Superior temporal gyrus (tissue), 1 donor: ENCODE results near the gene PRMT1.
A peak's percentile ranks its signal among the peaks of the same experiment; 100 is the strongest.
"Not testable (repeated sequence)": the region's sequence is repeated elsewhere in the genome, so short reads cannot be mapped to it uniquely, and the experiment has no call there.

Source experiments
- DNase-seq: peaks from one replicate; pipeline ENCODE4 v3.0.0-alpha.2; 2016; ENCODE audit errors: extremely low spot score

Gene PRMT1

DNA sequence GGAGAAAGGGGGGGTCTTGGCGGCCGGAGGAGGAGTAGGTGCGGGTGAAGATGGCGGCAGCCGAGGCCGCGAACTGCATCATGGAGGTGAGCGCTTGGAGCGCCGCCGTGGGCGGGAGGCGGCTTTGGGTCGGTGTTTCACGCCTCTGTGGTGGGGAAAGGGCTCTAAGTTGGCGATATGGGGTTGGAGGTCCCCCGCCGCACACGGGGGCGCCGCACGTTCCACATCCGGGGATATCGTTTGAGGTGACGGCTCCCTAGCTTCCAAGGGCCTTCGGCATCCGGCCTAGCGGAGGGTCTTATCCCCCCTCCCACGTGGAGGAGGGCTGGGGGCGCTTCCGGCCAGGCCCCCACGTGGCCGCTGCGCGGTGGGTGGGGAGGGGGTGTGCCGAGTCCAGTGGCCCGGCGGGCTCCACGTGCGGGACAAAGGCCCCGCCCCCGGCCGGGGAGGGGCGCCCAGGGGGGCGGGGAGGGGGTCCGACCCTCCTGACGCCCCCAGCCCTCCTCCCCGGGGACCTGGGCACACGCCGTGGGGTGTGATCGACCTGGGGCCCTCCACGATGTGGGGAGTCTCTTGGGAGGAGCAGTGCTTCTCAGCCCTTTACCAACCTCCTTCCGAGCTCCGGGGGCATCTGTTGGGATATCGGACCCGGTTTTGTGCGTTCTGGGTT is at the start of gene PRMT1:
Gene PRMT1, plus strand, starts transcription at position 41 of the 670 bp plus-strand sequence. Its CDS starts 10 bp downstream, at position 51.
- DNase-seq, result no peak

DNA sequence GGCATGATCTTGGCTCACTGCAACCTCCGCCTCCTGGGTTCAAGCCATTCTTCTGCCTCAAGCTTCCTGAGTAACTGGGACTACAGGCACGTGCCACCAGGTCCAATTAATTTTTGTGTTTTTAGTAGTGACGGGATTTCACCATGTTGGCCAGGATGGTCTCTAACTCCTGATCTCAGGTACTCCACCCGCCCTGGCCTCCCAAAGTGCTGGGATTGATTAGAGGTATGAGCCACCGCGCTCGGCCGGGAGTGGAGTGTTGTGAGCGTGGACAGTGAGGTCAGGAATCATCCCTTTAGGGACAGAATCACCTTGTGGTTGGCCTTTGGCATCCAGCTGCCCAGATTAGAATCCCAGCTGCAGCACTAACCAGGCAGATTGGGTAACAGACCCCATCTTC is 47.4 kb upstream of the PRMT1 start:
- DNase-seq, result no peak

DNA sequence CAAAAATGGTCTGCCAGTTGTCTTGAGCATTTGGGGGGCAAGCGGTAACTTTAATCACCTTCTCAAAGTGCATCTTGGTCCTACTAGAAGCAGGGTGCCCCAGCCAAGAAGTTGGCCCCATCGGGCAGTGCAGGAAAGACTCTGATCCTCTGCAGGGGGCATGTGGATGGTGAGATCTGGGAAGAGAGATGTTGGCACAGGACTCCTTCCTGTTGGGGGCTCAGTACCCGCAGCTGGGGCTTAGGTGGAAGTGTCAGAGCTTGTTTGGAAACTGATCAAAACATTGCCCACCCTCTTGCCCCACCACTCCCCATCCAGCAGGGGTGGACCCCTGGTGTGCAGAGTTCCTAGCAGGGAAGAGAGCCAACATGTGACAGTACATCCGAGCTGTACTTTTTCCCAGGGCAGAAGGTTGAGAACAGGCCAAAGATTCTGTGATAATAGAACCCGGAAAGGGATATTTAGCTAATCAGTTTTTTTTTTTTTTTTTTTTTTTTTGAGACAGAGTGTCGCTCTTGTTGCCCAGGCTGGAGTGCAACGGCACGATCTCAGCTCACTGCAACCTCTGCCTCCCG is 46.0 kb upstream of the PRMT1 start:
- no peak for DNase-seq

DNA sequence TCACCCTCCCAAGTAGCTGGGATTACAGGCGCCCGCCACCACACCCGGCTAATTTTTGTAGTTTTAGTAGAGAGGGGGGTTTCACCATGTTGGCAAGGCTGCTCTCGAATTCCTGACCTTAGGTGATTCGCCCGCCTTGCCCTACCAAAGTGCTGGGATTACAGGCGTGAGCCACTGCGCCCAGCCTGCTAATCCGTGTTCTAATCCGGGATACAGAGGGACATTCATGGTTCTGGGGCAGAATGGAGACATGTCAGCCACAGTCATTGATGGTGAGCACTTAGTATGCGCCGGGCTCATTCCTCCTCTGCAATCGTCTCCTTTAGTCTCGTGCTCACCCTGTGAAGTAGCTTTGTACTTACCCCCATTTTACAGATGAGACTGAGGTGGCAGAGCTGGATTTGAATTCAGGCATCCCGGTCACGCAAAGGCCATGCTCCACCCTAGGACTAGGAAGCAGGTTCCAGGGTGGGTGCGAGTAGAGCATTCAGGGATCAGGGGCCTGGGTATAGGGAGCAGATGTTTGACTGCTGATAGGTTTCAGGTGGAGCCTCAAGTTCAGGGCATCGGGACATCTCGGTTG is 45.4 kb upstream of the PRMT1 start:
- no peak for DNase-seq

DNA sequence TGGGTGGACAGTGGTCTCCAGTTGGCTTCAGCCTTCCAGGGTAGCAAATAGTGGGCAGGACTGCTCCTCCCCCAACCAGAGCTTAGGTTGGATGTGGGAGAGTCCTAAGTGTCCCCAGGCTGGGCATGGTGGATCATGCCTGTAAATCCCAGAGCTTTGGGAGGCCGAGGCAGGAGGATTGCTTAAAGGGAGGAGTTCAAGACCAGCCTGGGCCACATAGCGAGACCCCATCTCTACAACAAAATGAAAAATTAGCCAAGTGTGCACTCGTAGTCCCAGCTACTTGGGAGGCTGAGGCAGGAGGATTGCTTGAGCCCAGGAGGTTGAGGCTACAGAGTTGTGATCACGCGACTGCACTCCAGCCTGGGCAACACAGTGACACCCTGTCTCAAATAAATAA is 44.5 kb upstream of the PRMT1 start:
- no peak for DNase-seq

DNA sequence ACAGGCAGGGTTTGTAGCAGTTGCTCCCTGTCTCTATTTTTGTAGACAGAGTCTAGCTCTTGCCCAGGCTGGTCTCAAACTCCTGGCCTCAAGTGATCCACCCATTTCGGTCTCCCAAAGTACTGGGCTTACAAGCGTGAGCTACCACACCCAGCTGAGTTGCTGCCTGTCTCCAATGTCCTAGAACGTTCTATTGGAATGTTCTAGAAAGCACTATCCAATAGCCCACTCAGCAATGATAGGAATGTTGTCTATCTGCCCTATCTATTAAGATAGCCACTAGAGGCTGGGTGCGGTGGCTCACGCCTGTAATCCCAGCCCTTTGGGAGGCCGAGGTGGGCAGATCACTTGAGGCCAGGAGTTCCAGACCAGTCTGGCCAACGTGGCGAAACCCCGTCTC is 43.8 kb upstream of the PRMT1 start:
- not testable (repeated sequence) for DNase-seq

DNA sequence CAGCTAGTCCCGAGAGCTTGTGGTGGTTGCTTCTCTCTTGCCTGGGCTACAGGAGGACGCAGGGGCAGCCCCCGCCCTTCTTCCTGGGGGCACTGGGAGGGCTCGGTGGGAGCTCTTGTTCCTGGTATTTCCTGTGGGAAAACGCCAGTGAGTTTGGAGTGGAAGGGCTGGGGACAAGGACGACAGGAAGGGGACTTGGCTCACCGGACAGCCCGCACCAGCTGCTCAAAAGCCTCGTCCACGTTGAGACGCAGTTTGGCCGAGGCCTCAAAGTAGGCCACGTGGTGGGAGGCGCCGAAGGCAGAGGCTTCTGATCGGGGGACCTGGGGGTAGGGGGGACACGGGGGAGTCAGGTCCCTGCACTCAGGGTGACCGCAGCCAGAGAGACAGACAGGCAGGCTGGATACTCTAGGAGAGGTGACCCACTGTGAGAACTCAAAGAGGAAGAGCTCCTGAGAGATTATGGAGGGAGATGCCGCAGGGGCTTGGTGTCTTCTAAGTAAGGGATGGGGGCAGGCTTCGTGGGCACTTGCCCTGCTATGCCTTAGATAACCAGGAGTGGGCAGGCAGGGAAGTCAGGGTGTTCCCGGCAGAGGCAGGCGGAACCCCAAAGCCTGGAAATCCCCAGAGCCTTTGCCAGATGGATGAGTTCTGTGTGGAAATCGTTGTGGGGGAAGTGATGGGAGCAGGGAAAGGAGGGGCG is 41.4 kb upstream of the PRMT1 start:
- peak; percentile 11 for DNase-seq

DNA sequence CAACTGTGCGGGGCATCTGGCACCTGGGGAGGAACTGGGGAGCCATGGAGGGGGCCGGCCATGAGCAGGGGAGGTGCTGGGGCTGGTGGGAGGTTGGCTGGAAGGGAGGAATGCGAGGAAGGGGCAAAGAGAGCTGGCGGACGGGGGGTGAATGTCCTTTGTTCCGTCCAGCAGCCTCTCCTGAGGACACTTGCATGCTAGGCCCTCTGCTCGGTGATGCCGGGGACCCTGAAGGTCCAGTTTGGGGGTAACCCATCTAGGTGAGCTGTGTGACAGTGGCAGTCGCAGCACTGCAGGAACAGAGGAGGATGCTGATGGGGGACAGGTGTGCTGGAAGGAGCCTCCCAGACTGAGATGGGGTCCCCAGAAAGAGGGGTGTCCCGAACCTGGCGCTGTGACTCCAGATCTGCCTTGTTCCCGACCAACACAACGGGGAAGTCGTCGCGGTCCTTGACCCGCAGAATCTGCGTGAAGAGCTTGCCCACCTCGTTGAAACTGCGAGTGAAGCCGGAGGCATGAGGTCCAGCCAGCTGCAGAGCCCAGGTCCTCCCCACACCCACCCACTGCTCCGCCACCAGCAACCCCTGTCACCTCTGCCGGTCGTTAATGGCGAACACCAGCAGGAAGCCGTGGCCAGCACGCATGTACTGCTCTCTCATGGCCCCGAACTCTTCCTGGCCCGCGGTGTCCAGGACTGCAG is 40.7 kb upstream of the PRMT1 start:
- no peak for DNase-seq

DNA sequence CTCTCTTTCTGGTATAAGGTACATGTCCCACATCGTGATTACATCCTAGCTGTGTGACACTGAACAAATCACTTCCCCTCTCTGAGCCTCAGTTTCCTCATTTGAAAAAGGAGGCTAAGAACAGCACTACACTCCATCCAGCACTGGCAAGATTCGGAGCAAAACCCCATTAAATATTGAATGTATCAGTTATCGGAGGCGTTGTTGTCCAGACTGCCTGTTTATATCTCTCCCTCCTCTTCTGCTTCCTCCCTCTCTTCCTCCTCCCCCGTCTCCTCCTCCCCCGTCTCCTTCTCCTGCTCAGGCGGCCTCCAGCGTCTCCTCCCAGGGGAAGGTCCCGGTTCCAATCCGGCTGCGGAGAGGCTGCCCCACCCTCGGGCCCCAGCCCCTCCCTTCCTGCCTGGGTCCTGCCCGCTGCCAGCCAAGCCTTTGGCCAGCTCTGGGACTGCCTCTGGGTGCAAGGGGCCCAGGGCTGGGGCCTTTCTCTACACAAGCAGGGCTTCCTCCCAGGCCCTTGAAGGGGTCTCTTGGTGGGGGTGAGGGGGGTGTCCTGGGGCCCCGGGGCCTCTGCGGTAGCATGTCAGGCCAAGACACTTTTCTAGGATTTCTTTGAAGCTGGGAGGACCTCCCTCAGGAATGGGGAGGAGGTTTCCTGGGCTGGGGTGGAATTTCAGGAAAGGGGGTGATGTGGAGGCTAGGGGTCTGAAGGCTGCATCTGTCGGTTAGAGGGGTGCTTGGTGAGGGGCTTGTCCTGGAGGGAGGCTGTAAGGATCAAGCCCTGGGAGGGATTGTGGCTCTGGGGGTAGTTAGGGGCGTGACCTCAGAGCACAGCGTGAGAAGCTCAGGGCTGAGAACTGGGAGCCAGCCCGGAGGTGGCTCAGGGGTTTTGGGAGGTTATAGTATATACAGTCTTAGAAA is 39.0 kb upstream of the PRMT1 start:
- DNase-seq, result no peak

DNA sequence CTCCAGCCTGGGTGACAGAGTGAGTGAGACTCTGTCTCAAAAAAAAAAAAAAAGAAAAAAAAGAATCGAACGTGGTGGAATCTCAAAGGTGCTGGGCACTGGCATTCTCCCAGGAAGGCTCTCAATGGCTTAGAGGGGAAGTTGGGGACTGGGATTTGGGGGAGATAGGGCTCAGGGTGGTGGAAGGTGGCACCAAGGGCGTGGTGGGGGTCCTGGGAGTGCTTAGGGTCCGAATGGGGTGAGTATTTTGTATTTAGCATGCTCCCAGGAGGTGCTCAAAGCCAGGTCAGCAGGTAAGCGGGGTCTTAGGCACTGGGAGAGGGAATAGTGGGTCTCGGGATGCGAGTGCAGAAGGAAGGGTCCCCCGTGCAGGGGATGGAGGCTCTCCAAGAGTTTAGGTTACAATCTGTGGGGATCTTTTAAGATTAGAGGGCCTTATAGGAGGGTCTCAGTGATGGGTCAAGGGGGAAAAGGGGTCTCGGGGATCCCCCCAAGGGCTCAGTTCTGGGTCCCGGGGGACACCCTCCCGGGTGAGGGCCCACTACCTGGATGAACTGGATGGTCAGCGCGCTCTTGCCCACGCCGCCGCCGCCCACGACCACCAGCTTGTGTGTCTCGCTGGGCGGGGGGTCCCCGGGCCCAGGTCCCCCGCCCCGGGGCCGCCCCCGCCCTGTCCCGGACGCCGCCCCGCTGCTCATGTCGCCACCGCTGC is 37.5 kb upstream of the PRMT1 start:
- DNase-seq, result no peak

DNA sequence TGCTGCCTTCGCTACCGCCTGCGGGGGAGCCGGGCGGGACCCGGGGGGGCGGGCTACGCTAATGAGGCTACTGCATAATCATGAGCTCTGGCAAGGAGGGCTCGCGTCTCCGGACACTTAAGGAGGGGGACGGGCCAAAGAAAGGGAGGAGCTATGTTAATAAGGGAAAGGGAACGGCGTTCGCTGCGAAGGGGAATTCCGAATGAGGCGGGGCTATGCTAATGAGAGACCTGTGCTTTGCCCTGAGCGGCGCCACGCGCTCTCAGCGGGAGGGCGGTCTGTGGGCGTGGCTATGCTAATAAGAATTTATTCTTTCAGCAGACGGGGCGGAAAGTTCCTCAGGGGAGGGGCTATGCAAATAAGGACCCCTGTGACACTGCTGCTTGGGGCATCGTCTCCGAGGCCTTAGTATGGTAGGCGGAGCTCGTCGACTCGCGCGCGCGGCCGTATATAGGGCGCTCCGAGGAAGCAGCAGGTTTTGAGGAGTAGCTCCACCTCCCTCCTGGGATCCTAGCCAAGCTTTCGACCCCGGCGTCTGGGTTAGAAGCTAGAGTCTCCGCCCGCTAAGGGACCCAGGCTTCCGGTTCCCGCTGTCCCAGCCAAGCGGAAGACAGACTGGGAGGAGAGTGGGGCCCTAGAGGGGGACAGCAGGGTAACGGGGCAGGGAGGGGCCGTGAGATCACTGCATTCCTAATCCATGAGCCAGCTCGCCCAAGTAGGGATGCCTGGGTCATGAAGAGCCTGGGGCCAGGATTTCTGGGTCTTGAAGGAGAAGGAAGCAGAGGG is 36.8 kb upstream of the PRMT1 start, which contains the start of gene RRAS:
Gene RRAS, minus strand, starts transcription at position 31 of the 786 bp plus-strand sequence. CDS start 45 bp downstream, outside the sequence.
- DNase-seq, result peak; percentile 100

DNA sequence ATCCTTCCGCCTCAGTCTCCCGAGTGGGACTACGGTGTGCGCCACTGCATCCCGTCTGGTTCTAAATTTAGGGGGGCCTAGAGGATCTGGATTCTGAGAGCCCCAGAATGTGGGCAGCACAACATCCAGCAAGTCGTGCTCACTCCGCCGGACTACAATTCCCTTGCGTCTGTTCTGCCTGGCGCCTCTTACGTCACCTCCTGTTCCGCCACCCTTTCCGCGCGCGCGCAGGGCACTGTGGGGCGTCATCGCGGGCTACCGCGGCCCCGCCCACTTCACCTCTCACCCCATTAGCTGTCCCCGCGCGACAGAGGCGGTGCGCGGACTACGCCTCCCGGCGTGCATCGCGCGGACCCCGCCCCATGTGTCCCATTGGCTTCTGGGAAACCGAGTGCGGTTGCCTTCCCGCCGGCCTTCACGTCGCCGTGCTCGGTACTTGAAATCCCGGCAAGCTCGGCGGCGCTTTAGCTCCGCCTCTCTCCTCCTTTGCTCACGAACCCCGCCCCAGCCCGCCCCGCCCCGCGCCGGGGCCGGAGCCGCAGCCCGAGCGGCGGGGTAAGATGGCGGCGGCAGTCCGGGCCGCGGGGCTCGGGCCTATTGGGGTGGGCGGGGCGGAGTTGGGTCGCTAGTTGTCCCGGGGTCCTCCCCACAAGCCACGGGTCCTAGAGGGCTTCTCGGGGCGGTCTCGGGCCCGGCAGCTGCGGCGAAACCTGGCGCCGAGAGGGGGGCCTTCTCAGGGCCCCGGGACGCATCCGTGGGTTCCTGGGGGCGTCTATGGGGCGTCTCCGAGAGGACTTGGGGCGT is 35.2 kb upstream of the PRMT1 start, which contains the start of gene SCAF1:
Gene SCAF1, plus strand, starts transcription at position 522 of the 804 bp plus-strand sequence. CDS start 2,818 bp downstream, outside the sequence.
- DNase-seq, result peak; percentile 99

DNA sequence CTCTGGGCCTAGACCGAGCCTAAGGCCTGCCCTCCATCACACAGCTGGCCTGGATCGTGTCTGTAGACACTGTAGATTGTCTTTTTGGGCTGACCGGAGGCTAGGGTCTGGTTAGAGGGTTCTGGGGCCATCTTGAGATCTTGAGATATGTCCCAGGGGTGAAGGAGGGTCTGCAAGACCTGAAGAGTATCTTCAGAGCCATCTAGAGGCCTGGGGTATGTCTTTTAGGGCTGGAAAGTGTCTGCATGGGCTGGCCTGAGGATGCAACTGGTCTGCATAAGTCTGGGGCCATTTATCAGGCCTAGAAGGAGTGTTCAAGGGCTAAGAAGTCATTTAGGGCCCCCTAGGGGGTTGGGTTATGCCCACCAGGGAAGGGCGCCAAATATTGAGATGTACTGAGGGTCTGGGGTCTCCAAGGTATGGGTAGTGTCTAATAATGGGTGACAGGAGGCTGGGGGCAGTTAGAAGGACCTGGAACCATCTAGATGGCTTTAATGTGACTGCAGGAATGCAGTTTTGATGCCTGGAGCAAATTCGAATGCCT is 34.5 kb upstream of the PRMT1 start:
- no peak for DNase-seq

DNA sequence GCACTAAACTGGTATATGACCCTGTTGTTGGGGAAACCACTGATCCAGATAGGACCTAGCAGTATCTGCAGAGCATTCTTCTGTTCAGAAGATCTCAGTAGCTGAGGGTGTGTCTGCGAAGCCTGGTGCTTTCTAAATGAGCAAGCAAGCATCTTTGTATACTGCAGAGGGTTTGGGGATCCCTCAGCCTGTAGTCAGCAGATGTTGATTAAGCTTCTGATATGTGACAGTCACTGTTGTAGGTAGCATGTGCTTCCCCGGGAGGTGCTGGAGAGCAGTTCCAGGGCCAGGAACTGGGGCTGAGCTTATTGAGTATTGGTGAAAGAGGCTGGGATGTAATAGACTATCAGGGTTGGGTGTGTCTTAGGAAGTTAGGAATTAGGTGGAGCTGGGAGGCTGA is 33.6 kb upstream of the PRMT1 start:
- no peak for DNase-seq

DNA sequence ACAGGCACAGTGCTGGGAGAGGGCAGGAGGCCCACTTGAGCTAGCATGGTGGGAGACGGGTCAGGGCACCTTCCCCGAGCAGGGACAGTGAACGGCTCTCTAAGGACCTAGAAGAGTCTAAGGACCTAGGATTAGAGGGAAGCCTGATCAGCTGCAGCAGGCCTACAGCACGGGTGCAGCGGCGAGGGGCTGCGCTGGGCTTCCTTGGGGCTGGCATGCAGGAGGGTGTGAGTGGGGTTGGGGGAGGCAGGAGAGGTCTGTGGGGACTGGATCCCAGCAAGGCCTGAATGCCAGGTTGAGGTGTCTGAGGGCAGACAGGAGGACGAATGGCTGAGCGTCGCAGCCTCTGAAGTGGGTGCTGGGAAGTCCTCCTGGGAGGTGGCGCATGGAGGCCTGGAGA is 31.5 kb upstream of the PRMT1 start:
- DNase-seq, result no peak

DNA sequence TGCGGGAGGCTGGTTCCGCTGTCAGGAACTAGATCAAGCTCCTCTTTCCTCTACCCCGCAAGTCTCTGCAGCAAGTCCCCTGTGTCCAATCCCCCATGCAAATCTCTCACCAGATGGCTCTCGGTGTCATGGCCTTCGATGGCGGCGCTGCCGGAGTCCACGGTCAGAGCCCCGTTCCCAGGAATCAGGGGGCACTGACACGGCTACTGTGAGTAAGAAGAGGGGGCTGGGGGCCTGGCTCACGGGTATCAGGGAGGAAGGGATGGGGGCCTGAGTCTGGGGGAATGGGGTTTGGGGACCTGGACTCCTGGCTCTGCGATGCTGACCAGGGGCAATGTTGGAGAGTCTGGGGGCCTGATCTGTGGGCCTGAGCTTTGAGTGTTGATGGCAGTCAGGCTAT is 31.1 kb upstream of the PRMT1 start:
- DNase-seq, result no peak

DNA sequence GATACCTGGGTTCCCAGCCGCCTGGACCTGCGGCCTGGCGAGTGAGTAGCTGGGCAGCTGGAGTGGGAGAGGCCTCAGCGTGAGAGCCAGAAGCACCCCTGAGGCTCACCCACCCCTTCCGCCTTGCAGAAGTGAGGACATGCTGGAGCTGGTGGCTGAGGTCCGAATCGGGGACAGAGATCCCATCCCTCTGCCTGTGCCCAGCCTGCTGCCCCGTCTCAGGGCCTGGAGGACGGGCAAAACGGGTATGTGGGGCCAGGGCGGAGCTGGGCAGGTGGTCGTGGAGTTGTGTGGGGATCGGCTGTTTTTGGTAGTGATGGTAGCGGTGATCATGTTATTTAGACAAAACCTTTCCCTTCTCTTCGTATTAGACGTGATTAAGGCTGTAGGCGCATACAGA is 30.5 kb upstream of the PRMT1 start:
- DNase-seq, result no peak
